RWPE1 (cell line): Measurements from ENCODE around the gene MEAF6.

Experiments used
- CTCF ChIA-PET: fragments of 350-600 bp; sonication (Branson Sonifier 250); formaldehyde crosslinking; extraction: SDS; loops from one replicate; lab custom pipeline; 2021; lab: Yijun Ruan, JAX
- POLR2A ChIA-PET: fragments of 400-600 bp; formaldehyde crosslinking; extraction: SDS; loops from one replicate; lab custom pipeline; 2020; ENCODE audit warnings: antibody characterized with exemption; ENCODE audit not compliant: low non-redundant PET; lab: Yijun Ruan, JAX
- DNase-seq: peaks from one replicate; pipeline ENCODE4 v3.0.0; 2012; ENCODE audit warnings: low spot score
- H3K27ac ChIP-seq: fragments of 450-650 bp; 2 replicates; pipeline ENCODE4 v1.5.1; 2017
- CTCF ChIP-seq: fragments of 450-650 bp; conservative IDR thresholded peaks from 2 replicates; pipeline ENCODE4 v1.5.1; 2017; ENCODE audit warnings: low read depth, mild to moderate bottlenecking

Gene MEAF6

GRCh38 chr1:37474046-37474696 is 40.4 kb downstream of the MEAF6 start, which contains the start of gene ZC3H12A:
Gene ZC3H12A (plus strand): TSS chr1:37474580. CDS start chr1:37475497, 917 bp downstream.
- peak within 1 kb of the TSS; percentile 100 for H3K27ac ChIP-seq
- TF ChIP-seq CTCF: no peak
- POLR2A ChIA-PET: interaction anchor here (0.7 to 4.8 kb wide), 2 partner anchors 8 to 11 kb away, joined by 3 to 19 read pairs; no protein-coding TSS in a partner anchor
- DNase-seq: peak; percentile 93
- CTCF ChIA-PET: interaction anchor here (0.6 kb wide), 1 partner anchor 58 kb away, joined by 3 read pairs; no protein-coding TSS in a partner anchor

GRCh38 chr1:37473431-37474045 is 41.0 kb downstream of the MEAF6 start:
- H3K27ac ChIP-seq: peak overlapping the region; percentile 100
- POLR2A ChIA-PET: interaction anchor here (0.7 to 4.8 kb wide), 2 partner anchors 8 to 12 kb away, joined by 3 to 19 read pairs; no protein-coding TSS in a partner anchor
- TF ChIP-seq CTCF: no peak
- CTCF ChIA-PET: interaction anchor here (0.6 kb wide), 1 partner anchor 59 kb away, joined by 3 read pairs; no protein-coding TSS in a partner anchor
- peak; percentile 46 for DNase-seq

- ChIA-PET CTCF (no interaction called here), POLR2A (interaction anchor here (4.8 kb wide), 1 partner anchor 13 kb away, joined by 19 read pairs; no protein-coding TSS in a partner anchor)
- no peak for DNase-seq
- TF ChIP-seq CTCF: no peak
- H3K27ac ChIP-seq: peak overlapping the region; percentile 100
These were observed 41.6 kb downstream of the MEAF6 start for GRCh38 chr1:37472994-37473393.

- DNase-seq: no peak
- no peak for TF ChIP-seq CTCF
- peak overlapping the region; percentile 100 for H3K27ac ChIP-seq
- CTCF ChIA-PET: interaction anchor here (0.7 to 1.4 kb wide), 3 partner anchors 15 to 17 kb away, joined by 3 to 6 read pairs (median 3); no protein-coding TSS in a partner anchor
- POLR2A ChIA-PET: no interaction called here
These were observed 42.3 kb downstream of the MEAF6 start for GRCh38 chr1:37472281-37472680.

- TF ChIP-seq CTCF: no peak
- DNase-seq: peak; percentile 92
- peak overlapping the region; percentile 100 for H3K27ac ChIP-seq
- POLR2A ChIA-PET: no interaction called here
- CTCF ChIA-PET: interaction anchor here (0.5 to 1.4 kb wide), 4 partner anchors 15 to 210 kb away, joined by 3 to 6 read pairs (median 3); no protein-coding TSS in a partner anchor
These were observed 43.0 kb downstream of the MEAF6 start for GRCh38 chr1:37471345-37472231.
